HG03565 (cell line): ENCODE measurements around the gene B4GALNT2.

Experiments used
- ATAC-seq: cut with Tn5 transposase; IDR thresholded peaks from one replicate; pipeline ENCODE4 v1.9.1; 2021; ENCODE audit warnings: mild to moderate bottlenecking, moderate library complexity; ENCODE audit not compliant: unreplicated experiment

The B4GALNT2 gene

DNA sequence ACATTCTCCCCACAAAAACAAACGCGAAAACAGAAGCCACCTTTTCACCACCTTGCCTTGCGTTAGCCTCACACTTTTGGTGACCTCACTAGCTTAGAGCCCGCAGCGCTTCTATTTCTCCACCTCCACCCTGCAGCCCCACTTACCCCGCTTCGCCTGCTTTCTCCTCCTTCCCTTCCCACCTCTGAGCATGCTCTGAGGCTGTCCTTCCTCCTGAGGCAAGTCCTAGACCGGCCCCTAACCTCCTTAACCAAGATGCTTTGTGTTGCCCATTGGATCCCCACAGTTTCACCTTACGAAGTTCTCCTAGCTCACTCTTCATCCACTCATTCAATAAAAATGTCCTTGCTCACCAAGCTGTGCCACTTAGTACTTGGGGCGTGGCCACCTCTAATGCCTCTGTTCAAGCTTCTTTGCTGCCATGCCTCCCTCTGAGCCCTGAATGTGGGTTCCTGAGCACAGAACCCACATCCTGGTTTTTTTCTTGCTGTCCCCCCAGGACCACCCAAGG lies 76.5 kb downstream of the B4GALNT2 start:
- no peak for ATAC-seq

DNA sequence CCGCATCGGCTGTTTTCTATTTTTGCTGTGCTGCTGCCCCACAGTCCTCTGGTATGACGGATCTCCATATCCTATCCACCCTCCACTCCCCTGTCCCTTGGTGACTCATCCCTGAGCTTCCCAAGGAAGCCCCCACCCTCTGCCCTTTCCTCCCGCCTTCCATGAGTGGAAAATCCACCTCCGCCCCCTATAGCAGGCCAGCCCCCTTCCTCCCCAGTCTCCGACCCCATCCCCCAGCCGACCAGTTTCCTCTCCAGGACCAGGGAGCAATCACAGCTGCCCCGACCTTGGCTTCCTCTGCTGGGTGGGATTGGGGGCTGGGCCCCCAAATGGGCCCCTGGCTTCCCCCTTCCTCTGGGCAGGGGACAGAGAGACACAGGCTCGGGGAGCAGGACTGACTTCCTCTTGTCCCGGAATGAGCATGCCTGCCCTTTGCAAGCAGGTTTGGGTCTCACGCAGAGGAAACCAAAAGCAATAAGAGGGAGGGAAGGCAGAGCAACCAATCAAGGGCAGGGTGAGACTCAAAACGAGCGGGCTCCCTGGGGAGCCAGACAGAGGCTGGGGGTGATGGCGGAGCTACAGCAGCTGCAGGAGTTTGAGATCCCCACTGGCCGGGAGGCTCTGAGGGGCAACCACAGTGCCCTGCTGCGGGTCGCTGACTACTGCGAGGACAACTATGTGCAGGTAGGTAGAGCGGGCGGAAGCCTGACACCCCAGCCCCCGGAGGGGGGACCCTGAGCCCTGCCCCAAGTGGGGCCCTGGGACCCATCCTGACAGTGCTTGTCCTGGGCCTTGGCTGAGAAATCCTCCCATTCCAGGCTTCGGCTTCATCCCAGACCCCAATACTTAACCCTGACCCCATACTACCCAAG lies 77.8 kb downstream of the B4GALNT2 start, which contains the start of the genes ABI3 and GNGT2:
Gene ABI3 (plus strand): TSS at position 550 of the 872 bp plus-strand sequence. CDS start 18 bp downstream, at position 568.
Gene GNGT2 (minus strand): TSS at position 417 of the 872 bp plus-strand sequence. CDS start 3,152 bp downstream, outside the sequence.
- peak; percentile 72 for ATAC-seq

DNA sequence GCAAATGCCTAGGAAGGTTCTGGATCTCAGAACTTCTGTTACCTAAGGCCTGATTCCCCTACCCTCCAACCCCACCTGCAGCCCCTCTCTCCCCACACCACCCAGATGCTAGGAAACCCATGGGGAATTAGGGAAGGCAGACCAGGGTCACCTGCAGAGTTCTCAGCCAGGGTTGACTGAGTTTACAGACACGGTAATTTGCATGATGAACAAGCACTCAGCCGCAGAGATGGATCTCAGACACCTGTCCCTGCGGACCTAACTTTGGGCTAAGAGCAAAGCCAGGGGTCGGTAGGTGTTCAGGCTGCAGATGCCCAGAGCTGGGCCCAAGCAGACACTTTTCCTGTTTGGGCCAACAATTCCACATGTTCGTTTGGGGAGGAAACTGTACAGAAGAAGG lies 80.8 kb downstream of the B4GALNT2 start:
- ATAC-seq: no peak

DNA sequence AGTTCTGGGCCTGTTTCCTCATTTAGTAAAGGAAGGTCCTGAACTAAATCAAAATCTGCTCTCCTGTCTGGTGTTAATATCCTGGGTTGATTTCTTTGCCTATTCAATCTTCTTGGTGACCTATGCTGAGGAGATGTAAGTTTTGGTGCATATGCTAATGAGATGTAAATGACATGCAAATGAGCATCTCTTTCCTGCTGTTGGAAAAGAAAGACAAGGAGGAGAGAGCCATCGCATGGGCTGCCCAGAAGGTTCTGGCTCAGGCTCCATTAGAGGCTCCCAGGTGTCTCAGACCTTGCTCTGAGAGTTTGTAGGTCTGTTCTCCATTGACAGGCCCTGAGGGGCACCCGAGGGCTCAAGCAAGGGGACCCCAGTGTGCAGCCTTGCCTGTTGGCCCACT lies 81.3 kb downstream of the B4GALNT2 start:
- no peak for ATAC-seq

DNA sequence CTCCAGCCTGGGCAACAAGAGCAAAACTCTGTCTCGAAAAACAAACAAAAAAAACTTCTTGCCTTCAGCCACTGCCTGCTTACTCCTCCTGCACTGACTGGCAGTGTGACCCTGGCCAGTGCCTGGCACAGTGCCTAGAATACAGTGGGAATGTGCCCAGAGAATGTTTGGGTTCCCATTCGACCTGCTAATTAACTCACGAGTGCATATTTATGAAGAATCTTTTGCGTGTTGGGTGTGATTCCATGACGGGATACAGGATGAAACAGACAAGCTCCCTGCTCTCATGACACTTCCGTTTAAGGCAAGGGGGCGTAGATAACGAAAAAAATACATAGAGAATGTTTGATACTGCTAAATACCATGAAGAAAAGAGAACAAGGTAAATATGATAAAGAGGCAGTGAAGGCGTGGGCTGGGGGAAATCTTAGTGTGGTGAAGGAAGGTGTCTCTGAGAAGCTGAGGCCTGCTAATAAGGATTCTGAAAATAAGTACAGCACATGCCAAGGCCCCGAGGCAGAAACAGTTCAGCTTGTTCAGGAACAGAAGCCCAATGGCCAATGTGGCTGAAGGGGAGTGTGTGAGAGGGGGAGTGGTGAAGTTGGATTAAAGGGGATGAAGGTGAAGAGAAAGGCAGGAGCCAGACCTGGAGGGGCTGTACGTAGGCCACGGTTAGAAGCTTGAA lies 82.2 kb downstream of the B4GALNT2 start:
- ATAC-seq: no peak

DNA sequence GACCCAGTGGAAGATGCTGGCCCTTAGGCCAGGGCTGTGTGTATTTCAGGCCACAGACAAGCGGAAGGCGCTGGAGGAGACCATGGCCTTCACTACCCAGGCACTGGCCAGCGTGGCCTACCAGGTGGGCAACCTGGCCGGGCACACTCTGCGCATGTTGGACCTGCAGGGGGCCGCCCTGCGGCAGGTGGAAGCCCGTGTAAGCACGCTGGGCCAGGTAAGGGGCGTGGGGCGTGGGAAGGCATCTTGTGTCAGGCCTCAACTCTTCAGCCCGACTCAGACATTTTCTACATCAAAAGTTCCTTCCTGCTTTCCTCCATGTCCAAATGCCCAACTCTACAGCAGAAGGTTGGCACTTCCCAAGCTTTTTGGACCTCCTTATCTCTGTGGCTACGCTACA lies 83.9 kb downstream of the B4GALNT2 start:
- ATAC-seq: no peak

DNA sequence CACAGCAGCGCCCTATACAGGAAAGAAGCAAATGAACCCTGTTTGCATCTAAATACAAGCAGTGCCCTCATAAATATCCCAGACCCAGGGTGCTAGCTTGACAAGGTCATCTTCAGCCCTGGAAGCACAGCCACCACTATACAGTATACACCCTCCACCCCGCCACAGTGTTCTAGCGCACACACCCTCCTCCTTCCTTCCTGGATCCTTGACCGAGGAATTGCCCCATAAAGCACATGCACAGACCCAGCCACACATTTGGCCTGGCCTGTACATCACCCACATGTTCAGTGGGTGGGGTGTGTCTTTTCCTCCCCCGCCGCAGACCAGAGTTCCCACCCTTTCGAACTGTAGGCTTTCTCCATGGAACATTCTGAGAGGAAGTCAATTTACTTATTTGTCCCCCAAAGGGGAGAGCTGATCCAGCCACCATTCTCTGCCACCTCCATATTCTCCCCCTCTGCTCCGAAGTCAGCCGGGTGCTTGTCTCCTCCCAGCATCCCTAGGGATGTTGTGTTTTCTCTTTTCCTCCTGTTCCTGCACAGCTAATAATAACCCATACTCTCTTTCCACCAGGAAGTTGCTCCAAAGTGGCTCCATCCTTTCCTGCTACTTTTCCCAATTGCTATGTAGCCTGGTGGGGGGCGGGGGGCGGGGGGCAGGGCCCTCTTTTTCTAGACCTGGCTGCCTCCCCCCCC lies 84.5 kb downstream of the B4GALNT2 start:
- ATAC-seq: no peak

DNA sequence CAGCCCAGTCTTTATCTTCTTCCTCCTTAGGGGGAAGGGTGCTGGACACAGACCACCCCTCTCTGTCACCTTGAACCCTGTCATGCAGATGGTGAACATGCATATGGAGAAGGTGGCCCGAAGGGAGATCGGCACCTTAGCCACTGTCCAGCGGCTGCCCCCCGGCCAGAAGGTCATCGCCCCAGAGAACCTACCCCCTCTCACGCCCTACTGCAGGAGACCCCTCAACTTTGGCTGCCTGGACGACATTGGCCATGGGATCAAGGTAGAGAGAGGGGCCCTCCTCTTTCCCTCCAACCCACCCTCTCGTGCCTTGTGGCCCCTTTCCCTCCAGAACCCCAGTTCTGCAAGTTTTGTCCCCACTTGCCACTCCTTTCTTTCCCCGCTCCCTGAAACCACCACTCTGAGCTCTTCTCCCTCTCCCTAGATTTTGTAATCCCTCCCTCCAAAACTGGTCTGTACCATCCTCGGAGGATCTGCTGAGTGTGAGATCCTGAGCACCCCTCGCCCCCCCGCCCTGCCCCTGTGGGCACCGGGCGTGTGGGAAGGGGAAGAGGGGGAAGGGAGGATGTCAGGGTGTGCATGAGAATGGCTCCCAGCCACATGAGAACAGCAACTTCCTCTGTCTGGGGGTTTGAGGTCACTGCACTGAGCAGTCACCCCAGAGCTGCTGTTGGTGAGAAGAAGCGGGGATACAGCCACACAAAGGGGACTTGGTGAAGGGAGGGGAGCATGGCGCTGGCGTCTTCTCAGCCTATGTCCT lies 85.3 kb downstream of the B4GALNT2 start:
- ATAC-seq: peak; percentile 36

DNA sequence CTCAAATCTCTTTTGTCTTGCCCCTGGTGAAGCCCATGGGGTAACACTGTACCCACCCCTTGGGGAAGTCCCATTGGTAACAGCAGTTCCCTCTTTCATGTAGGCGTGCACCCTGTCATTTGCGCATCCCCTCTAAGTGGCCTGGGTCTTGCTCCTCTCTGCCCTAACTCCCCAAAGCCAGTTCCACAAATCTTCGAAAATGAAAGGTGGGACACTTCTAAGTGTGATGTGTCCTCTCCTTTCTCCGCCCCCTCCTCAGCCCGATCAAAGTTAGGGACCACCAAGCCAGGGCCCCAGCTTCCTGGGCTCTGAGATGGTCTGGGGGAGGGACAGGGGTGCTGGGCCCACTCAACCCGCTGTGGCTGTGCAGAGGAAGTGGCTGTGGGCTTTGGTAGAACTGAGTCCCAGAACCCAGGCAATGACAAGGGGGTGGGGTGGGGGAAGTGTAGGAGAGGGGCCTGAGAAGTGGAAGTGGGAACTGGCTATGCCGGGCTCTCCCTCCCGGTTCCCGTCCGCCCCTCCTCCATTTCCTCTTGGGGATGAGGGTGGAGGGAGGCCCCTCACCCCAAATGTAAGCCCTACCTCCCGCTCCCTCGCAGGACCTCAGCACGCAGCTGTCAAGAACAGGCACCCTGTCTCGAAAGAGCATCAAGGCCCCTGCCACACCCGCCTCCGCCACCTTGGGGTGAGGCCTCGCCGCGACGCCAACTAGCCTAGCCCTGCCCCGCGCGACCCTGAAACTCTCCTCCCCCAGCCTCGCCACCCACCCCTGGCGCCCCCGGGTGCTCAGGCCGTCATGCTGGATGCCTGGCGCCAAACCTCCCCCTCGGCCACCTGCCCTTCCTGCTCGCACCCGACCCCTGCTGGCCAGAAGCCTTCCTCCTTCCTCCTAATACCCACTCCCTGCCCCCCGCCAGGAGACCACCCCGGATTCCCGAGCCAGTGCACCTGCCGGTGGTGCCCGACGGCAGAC lies 86.7 kb downstream of the B4GALNT2 start:
- no peak for ATAC-seq

DNA sequence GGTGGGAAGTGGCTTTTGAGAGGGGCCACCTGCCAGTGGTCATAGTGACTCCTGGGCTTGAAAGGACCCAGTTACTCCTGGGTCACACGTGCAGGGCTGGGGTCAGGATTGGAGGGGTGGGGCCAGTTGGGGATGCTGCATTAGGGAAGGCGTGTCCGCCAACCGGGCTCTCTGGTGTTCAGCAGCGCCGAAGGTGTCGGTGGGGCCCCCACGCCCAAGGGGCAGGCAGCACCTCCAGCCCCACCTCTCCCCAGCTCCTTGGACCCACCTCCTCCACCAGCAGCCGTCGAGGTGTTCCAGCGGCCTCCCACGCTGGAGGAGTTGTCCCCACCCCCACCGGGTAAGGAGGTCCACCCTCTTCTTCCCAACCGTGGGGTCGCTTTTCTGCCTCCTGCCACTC lies 87.4 kb downstream of the B4GALNT2 start:
- ATAC-seq: no peak

DNA sequence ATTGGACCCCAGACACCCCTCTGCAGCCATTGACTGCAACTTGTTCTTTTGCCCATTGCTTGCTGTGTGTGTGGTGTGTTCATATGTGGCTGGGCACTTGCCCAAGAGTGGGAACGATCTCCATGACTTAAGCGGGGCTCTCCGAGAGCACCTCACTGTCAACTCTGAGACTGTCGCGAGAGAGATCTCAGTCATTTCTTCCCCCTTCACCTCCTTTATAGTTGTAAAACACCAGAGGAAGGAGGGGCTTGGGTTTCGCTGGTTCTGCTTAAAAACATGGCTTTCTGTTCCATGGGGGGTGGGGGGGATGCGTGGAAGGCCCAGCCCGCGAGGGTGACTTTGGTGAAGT lies 90.6 kb downstream of the B4GALNT2 start:
- no peak for ATAC-seq

DNA sequence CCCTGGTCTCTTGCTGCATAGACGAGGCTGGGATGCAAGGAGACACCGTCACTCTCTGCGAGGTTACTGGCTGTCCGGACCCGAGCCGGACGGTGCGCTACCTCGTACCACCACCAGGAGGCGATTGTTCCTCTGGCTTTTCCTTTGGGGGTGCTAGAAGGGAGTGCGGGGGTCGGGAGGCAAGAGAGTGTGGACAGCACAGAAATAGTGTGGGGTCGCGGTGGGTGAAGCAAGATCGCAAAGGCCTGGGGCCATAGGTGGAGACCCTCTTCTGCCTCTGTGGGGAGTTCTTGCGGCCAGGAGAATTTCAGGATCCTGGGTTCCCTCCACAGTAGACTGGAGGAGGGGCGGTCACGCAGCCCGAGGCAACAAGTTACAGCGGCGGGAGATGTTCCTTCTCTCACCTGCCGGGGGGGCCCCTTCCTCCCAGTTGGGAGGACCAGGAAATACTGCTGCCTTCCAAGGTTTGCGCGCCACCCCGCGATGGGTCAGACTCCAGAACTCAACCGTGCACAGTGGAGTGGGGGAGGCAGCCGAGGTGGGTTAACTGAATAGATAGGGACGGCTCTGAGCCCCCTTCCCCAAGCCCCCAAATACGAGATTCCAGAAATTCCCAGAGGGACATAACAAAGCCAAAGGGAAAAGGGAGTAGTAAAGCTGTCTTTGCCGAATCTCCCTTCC lies 91.1 kb downstream of the B4GALNT2 start:
- ATAC-seq: no peak

DNA sequence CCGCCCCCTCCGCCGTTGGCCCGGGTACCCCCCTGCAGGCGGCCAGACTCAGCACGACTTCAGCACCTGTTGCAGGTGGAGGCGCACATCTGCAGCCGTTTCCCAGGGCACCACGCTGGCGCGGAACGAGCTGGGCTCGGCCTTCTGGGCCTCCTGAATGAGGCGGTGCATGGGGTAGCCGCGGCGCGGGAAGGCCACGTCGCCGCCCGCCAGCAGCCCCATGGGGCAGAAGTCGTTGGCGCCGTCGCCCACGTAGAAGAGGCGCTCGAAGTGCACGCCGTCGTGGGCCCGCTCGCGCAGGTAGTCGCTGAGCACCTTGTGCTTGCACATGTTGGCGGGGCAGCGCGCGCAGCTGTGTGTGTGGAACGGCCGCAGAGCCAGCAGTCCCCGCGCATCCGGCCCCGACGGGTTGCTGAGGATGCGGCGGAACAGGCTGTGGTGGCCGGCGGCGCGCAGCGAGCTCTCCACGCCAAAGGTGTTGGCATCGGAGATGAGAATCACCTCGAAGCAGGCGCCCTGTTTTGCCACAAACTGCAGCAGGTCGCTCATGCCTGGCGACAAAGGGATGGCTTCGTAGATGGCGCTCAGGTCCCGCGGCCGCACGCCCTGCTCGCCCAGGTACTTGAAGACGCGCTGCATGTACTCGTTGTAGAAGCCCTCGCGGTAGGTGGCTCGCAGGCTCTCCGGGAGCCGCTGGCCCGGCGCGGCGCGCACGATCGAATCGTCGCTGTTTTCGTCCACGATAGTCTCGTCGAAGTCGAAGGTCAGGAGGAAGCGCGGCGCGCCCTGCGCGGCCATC lies 91.8 kb downstream of the B4GALNT2 start:
- ATAC-seq: no peak

DNA sequence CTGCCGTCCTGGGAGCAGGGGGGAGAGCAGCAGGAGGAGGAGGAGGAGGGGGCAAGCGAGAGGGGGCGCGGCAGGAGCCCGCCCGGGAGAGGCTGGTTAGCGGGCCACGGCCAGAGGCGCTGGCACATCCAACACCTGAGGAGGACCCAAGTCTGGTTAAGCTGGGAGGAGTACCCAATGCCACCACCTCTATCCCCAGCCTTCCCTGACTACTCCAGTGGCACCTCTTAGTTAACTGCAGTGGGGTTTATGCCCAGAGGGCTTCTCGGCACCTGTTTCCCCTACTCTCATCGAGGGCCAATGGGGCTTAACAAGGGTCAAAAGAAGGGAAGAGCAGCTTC lies 92.4 kb downstream of the B4GALNT2 start:
- ATAC-seq: no peak

DNA sequence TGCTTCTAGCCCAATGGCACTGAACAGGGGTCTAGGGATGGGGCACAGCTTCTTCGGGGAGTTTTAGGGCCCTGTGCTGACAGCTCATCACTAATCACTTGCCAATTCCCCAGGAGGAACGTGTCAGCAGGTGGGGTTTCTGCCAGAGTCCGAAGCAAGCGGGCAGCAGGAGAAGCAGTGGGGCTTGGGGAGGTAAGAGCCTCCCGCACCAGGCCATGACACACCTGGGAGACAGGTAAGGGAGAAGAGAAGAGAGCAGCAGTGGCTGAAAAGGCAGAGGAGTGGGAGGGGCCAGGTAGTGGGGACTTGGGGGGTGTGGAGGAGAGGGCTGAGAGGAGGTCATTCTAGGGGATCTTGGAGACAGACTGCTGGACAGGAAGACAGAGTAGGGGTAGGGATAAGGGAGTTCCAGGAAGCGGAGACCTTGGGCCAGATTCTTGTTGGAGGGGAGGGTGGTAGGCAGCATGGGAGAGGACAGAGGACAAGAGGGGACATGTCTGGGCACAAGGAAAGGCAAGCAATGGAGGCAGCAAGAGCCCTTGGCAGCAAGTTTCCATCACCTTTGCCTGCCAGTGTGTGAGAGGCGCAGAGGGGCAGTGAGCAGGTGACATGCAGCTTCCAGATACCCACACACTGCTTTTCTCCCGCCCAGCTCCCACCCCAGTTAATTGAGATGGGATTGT lies 93.1 kb downstream of the B4GALNT2 start:
- no peak for ATAC-seq
